HepG2 (cell line): ENCODE measurements around the gene EVA1A. TPM values are rescaled to one million over a fixed set of nuclear protein-coding genes. Genes with fewer than 3 reads are reported as not detected.
A peak's percentile ranks its signal among the peaks of the same experiment; 100 is the strongest.

Experiments
- AGO2 ChIP-seq: fragments of 200-400 bp; formaldehyde crosslinking; optimal IDR thresholded peaks from 2 replicates; pipeline ENCODE3; 2017; ENCODE audit warnings: mild to moderate bottlenecking, low read depth, low read length, moderate library complexity
- ATF4 ChIP-seq, 2 experiments: fragments of 450-650 bp in 1 of 2; sonication (generic) in 1 of 2; formaldehyde crosslinking; IDR thresholded peaks; 2 replicates each; pipeline versions ENCODE4 v1.5.0 to v1.8.0; 2020 to 2022; ENCODE audit warnings: mild to moderate bottlenecking in 1 of 2, missing genetic modification reagents in 1 of 2
- BHLHE40 ChIP-seq: IDR thresholded peaks from 2 replicates; pipeline ENCODE4 v1.6.1; 2011; ENCODE audit warnings: low read length, improper control_type of control experiment
- CTCF ChIP-seq: sonication (generic); formaldehyde crosslinking; IDR thresholded peaks from 2 replicates; pipeline ENCODE4 v1.5.0; 2020; ENCODE audit warnings: mild to moderate bottlenecking, missing genetic modification reagents, moderate library complexity
- EHMT2 ChIP-seq: fragments of 200-600 bp; sonication (generic); IDR thresholded peaks from 2 replicates; pipeline ENCODE4 v1.7.0; 2017; ENCODE audit warnings: antibody characterized with exemption, low read depth, low read length, borderline replicate concordance
- ESRRA ChIP-seq: sonication (generic); formaldehyde crosslinking; IDR thresholded peaks from 2 replicates; pipeline ENCODE4 v1.5.1; 2020; ENCODE audit warnings: mild to moderate bottlenecking, low read depth, missing genetic modification reagents
- IKZF4 ChIP-seq: sonication (generic); formaldehyde crosslinking; IDR thresholded peaks from 2 replicates; pipeline ENCODE4 v1.5.1; 2020; ENCODE audit warnings: borderline replicate concordance, mild to moderate bottlenecking, low read depth, missing genetic modification reagents; ENCODE audit errors: not compliant biosample characterization
- KLF9 ChIP-seq: IDR thresholded peaks from 2 replicates; pipeline ENCODE4 v1.6.1; 2016; ENCODE audit warnings: low read depth
- MAX ChIP-seq: IDR thresholded peaks from 2 replicates; pipeline ENCODE4 v1.6.1; 2012; ENCODE audit warnings: inconsistent platforms
- ONECUT2 ChIP-seq: sonication (generic); formaldehyde crosslinking; IDR thresholded peaks from 2 replicates; pipeline ENCODE4 v1.4.0; 2020; ENCODE audit warnings: missing genetic modification reagents
- PAX8 ChIP-seq: sonication (generic); formaldehyde crosslinking; IDR thresholded peaks from 2 replicates; pipeline ENCODE4 v1.8.0; 2022; ENCODE audit warnings: mild to moderate bottlenecking, missing genetic modification reagents, borderline replicate concordance
- PHF20 ChIP-seq: sonication (generic); formaldehyde crosslinking; IDR thresholded peaks from 2 replicates; pipeline ENCODE4 v1.5.0; 2020; ENCODE audit warnings: mild to moderate bottlenecking, missing genetic modification reagents
- SRSF4 ChIP-seq: fragments of 200-400 bp; formaldehyde crosslinking; IDR thresholded peaks from one replicate; pipeline ENCODE4 v1.6.1; 2018; ENCODE audit warnings: mild to moderate bottlenecking, low read depth, low read length, moderate library complexity; ENCODE audit not compliant: poor library complexity, severe bottlenecking
- TAF1 ChIP-seq: sonication (generic); formaldehyde crosslinking; IDR thresholded peaks from 2 replicates; pipeline ENCODE4 v1.4.0; 2020; ENCODE audit warnings: missing genetic modification reagents
- U2AF2 ChIP-seq: fragments of 200-400 bp; formaldehyde crosslinking; IDR thresholded peaks from 2 replicates; pipeline ENCODE4 v1.6.1; 2017; ENCODE audit warnings: low read depth, mild to moderate bottlenecking, low read length
- ZBTB25 ChIP-seq: IDR thresholded peaks from 2 replicates; pipeline ENCODE4 v1.6.1; 2018; ENCODE audit warnings: missing genetic modification reagents
- ZBTB34 ChIP-seq: sonication (generic); formaldehyde crosslinking; IDR thresholded peaks from 2 replicates; pipeline ENCODE4 v1.8.0; 2022; ENCODE audit warnings: mild to moderate bottlenecking, missing genetic modification reagents
- ZFP36L1 ChIP-seq: sonication (generic); formaldehyde crosslinking; IDR thresholded peaks from 2 replicates; pipeline ENCODE4 v1.8.0; 2022; ENCODE audit warnings: mild to moderate bottlenecking, missing genetic modification reagents, moderate library complexity
- ZFP41 ChIP-seq: sonication (generic); formaldehyde crosslinking; IDR thresholded peaks from 2 replicates; pipeline ENCODE4 v1.4.0; 2020; ENCODE audit warnings: mild to moderate bottlenecking, missing genetic modification reagents, borderline replicate concordance
- ZFX ChIP-seq: sonication (generic); formaldehyde crosslinking; IDR thresholded peaks from 2 replicates; pipeline ENCODE4 v1.4.0; 2020; ENCODE audit warnings: mild to moderate bottlenecking, low read depth, missing genetic modification reagents, moderate library complexity
- ZNF552 ChIP-seq: sonication (generic); formaldehyde crosslinking; IDR thresholded peaks from 2 replicates; pipeline ENCODE4 v1.9.0; 2022; ENCODE audit warnings: missing genetic modification reagents, mild to moderate bottlenecking, borderline replicate concordance
- ZNF564 ChIP-seq: sonication (generic); formaldehyde crosslinking; IDR thresholded peaks from 2 replicates; pipeline ENCODE4 v1.8.1; 2023; ENCODE audit warnings: mild to moderate bottlenecking, missing genetic modification reagents
- ZNF746 ChIP-seq: sonication (generic); formaldehyde crosslinking; IDR thresholded peaks from 2 replicates; pipeline ENCODE4 v1.8.0; 2022; ENCODE audit warnings: mild to moderate bottlenecking, missing genetic modification reagents
- ZNF782 ChIP-seq: sonication (generic); formaldehyde crosslinking; IDR thresholded peaks from 2 replicates; pipeline ENCODE4 v1.4.0; 2020; ENCODE audit warnings: missing genetic modification reagents, mild to moderate bottlenecking, borderline replicate concordance
- ZSCAN12 ChIP-seq: sonication (generic); formaldehyde crosslinking; IDR thresholded peaks from 2 replicates; pipeline ENCODE4 v1.9.0; 2021; ENCODE audit warnings: mild to moderate bottlenecking, missing genetic modification reagents
- polyA plus RNA-seq, 8 experiments: library from polyadenylated mRNA; depleted of rRNA in 3 of 8; stranded (reverse) in 7 of 8; unstranded in 1 of 8; fragments of >200 nt; fragmentation: Illumina TruSeq in 4 of 8; extraction: Trizol in 4 of 8; gene quantifications; 2 replicates each; pipeline versions ENCODE4 v1.2.1 to v1.2.3, GENCODE V29; 2011 to 2016; ENCODE audit warnings: low read depth in 4 of 8, missing spikeins in 1 of 8, mixed read lengths in 1 of 8; ENCODE audit not compliant: insufficient read depth in 1 of 8
- total RNA-seq, 5 experiments: library from RNA; depleted of rRNA; stranded (reverse); fragments of >200 nt; fragmentation: Illumina TruSeq; extraction: Trizol; gene quantifications; 2 replicates each; pipeline ENCODE4 v1.2.3, GENCODE V29; 2016; ENCODE audit warnings: low read depth in 1 of 5

The EVA1A gene
- total and polyA plus RNA-seq, 2 of the 13 experiments (the other 11 are each of a cell fraction or from before 2014, with no cell fraction given), result 57.5 to 57.8 TPM

GRCh38 chr2:75608684-75609333, 48.1 kb upstream of the EVA1A start (continued):
- TF ChIP-seq ESRRA (CRISPR knock-in tag) (peak; percentile 89), MAX (peak; percentile 55), IKZF4 (CRISPR knock-in tag) (peak; percentile 73), U2AF2 (no peak), BHLHE40 (0 out of 2 replicates have a peak, but pooled peaks have one; percentile 31), SRSF4 (no peak), AGO2 (no peak), ZNF782 (CRISPR knock-in tag) (no peak), ZBTB34 (no peak), ONECUT2 (CRISPR knock-in tag) (no peak), ZFP36L1 (CRISPR knock-in tag) (no peak), KLF9 (CRISPR knock-in tag) (no peak), TAF1 (CRISPR knock-in tag) (no peak; the same call in 1 of the 2 replicates), PHF20 (CRISPR knock-in tag) (no peak; the same call in 1 of the 2 replicates), ZFP41 (CRISPR knock-in tag) (no peak), EHMT2 (no peak), PAX8 (CRISPR knock-in tag) (no peak), ZSCAN12 (CRISPR knock-in tag) (no peak), ATF4 (CRISPR knock-in tag; IDR thresholded peaks at IDR 0.05) (no peak), ZNF552 (CRISPR knock-in tag) (no peak; the same call in 1 of the 2 replicates), ZNF746 (CRISPR knock-in tag) (no peak), ZBTB25 (CRISPR knock-in tag) (peak; percentile 55; the same call in 1 of the 2 replicates), ZNF564 (no peak), CTCF (CRISPR knock-in tag) (peak; percentile 99), ZFX (CRISPR knock-in tag) (0 out of 2 replicates have a peak, but pooled peaks have one; percentile 22)
